Kidney (tissue), 14 donors: ENCODE data around the gene CXCL17. TPM values are rescaled to one million over a fixed set of nuclear protein-coding genes. Genes with fewer than 3 reads are reported as not detected.

Experiments used
- DNase-seq, 5 donors: peaks; one replicate each; pipeline ENCODE4 v3.0.0-alpha.2; 2013 to 2020
- FAIRE-seq: peaks from 2 replicates; lab custom pipeline; 2012; peaks lifted over from hg19 to GRCh38; lab: Jason Lieb, UNC
- H3K27ac ChIP-seq, 2 donors: one replicate each; pipeline ENCODE4 v1.7.0; 2013; ENCODE audit warnings: low read depth in 2 of 2, low read length in 2 of 2, inconsistent platforms in 1 of 2
- H3K27me3 ChIP-seq: one replicate; pipeline ENCODE4 v1.7.1; 2013; ENCODE audit warnings: low read length, inconsistent platforms; ENCODE audit not compliant: control insufficient read depth, insufficient read depth
- H3K36me3 ChIP-seq, 3 donors: one replicate each; pipeline versions ENCODE4 v1.7.0 to v1.7.1; 2013; ENCODE audit warnings: low read length in 3 of 3, control low read depth in 1 of 3, inconsistent platforms in 1 of 3; ENCODE audit not compliant: insufficient read depth in 3 of 3, control insufficient read depth in 2 of 3
- H3K4me1 ChIP-seq, 3 donors: one replicate each; pipeline versions ENCODE4 v1.7.0 to v1.7.1; 2013; ENCODE audit warnings: low read length in 3 of 3, inconsistent platforms in 1 of 3, low read depth in 1 of 3; ENCODE audit not compliant: control insufficient read depth in 2 of 3, insufficient read depth in 2 of 3
- H3K4me3 ChIP-seq, 3 donors: one replicate each; pipeline versions ENCODE4 v1.7.0 to v1.8.1; 2013; ENCODE audit warnings: low read length in 3 of 3, control low read depth in 1 of 3, inconsistent platforms in 1 of 3
- H3K9ac ChIP-seq, 3 donors: one replicate each; pipeline versions ENCODE4 v1.7.0 to v1.7.1; 2013; ENCODE audit warnings: low read length in 3 of 3, control low read depth in 1 of 3, inconsistent platforms in 1 of 3
- H3K9me3 ChIP-seq, 3 donors: one replicate each; pipeline versions ENCODE4 v1.7.0 to v1.7.1; 2013; ENCODE audit warnings: low read length in 3 of 3, control low read depth in 1 of 3, inconsistent platforms in 1 of 3; ENCODE audit not compliant: control insufficient read depth in 2 of 3, insufficient read depth in 1 of 3
- intact Hi-C: fragments of 100-400 bp; cut with DNase I; formaldehyde crosslinking; loops from one replicate; pipeline ENCODE4 v1.11.1; 2022
- polyA plus RNA-seq: library from polyadenylated mRNA; stranded (reverse); fragments of 350-450 nt; fragmentation: Illumina TruSeq; extraction: RNeasy Lipid Tissue Mini Kit (QIAGEN cat#74804); gene quantifications from one replicate; pipeline ENCODE4 v1.2.3, GENCODE V29; 2014; ENCODE audit warnings: low read depth, low replicate concordance; ENCODE audit not compliant: insufficient read depth
- total RNA-seq: library from RNA; stranded (reverse); fragmentation: NEBNext Ultra II Directional; extraction: Animal tissue kit (Norgen Biotek cat#: 25700); gene quantifications from one replicate; pipeline ENCODE4 v1.2.1, GENCODE V29; 2021
- TF ChIP-seq, protein P1 (sequence below): IDR thresholded peaks from 3 replicates; pipeline ENCODE4 v1.5.1; 2012; ENCODE audit warnings: mild to moderate bottlenecking, moderate library complexity, borderline replicate concordance; ENCODE audit not compliant: insufficient read depth; ENCODE audit errors: extremely low read depth
- donor health status: control.
- donor health status: control.
- donor health status: control.
- donor health status: control.
- donor health status: control.
- donor health status: DM: yes; HTN: yes; CAD: no.
- donor health status: Normal renal cell carcinoma (clear cell type).

CXCL17 gene
- total and polyA plus RNA-seq, 2 donors from 2014 or later = not detected

DNA sequence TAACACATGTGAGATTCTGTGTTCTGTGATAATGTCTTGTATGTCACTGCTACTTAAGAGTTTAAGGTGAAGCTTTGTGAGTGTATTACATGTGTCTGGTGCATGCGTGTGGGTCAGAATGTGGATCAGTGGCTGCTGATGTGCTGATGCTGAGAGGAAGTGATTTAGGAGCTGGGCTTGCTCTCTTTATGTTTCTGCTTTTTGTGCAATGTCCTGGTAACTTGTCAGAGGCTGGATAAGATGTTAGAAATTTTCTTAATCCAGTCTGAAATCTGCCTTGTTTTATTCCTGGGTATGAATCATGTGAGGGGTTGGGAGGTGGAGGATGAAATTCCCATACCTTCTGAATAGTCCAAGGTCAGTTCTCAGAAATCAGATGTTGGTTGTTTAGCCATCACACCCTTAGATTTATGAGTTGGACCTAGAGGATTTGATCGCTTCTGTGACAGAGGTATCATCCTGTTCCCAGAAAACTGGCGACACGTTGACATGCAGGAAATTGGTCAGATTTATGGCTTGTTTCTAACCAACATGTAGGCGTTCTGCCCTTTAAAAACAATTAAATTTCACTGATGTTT lies 24.5 kb upstream of the CXCL17 start:
- Histone ChIP-seq H3K27me3 (no peaks in the 10 kb centered on the region), H3K4me3 (no peak overlapping the region), H3K36me3 (no peaks in the 10 kb centered on the region), H3K9me3 (no peaks in the 10 kb centered on the region), H3K9ac (no peak overlapping the region), H3K27ac (peak overlapping the region in 1 of 2 donors; percentile 14), H3K4me1 (peaks cover 0 to 7% (median 0%) of the 10 kb centered on the region in 3 donors)
- TF ChIP-seq, protein P1, sequence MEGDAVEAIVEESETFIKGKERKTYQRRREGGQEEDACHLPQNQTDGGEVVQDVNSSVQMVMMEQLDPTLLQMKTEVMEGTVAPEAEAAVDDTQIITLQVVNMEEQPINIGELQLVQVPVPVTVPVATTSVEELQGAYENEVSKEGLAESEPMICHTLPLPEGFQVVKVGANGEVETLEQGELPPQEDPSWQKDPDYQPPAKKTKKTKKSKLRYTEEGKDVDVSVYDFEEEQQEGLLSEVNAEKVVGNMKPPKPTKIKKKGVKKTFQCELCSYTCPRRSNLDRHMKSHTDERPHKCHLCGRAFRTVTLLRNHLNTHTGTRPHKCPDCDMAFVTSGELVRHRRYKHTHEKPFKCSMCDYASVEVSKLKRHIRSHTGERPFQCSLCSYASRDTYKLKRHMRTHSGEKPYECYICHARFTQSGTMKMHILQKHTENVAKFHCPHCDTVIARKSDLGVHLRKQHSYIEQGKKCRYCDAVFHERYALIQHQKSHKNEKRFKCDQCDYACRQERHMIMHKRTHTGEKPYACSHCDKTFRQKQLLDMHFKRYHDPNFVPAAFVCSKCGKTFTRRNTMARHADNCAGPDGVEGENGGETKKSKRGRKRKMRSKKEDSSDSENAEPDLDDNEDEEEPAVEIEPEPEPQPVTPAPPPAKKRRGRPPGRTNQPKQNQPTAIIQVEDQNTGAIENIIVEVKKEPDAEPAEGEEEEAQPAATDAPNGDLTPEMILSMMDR = no peak
- intact Hi-C loops = no loop called here
- DNase-seq = peak in 2 of 5 donors; percentile 27 to 55
- no peak for FAIRE-seq

DNA sequence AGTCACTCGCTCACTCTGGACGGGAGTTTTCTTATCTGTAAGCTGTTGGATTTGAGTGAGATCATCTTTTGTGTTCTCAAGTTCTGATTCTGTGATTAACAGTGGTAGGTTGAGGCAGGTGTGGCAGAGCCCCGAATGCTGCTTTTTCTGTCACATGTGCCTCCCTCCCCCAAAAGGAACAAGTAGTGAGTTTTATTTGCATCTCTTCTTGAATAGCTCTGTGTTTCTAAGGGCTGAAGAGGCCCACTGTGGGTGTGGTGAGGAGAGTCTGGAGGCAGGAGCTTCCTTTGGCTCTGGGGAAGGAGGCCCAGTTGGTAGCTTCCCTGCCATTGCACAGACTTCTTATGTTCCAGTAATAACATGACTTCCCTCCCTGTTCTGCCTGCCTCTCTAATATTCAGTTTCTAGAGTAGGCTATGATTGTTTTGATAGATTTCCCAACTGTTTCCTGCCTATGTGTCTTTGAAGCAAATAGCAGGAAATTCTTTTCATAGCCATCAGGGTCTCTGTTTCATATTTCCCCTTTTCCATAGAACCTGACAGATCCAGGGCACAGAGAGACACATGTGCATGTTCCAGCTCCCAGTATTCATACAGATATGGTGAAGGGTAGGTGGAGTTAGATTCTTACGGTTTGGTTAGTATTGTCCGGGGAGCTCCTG lies 23.9 kb upstream of the CXCL17 start:
- intact Hi-C loops = no loop called here
- no peak for FAIRE-seq
- TF ChIP-seq, protein P1 = no peak
- H3K9me3 ChIP-seq = no peaks in the 10 kb centered on the region
- H3K4me3 ChIP-seq = no peak overlapping the region
- H3K36me3 ChIP-seq = no peaks in the 10 kb centered on the region
- no peak overlapping the region for H3K9ac ChIP-seq
- no peak for DNase-seq
- peak overlapping the region; percentile 30 to 68 for H3K27ac ChIP-seq
- H3K27me3 ChIP-seq = no peaks in the 10 kb centered on the region
- peaks cover 0 to 7% (median 0%) of the 10 kb centered on the region in 3 donors for H3K4me1 ChIP-seq

DNA sequence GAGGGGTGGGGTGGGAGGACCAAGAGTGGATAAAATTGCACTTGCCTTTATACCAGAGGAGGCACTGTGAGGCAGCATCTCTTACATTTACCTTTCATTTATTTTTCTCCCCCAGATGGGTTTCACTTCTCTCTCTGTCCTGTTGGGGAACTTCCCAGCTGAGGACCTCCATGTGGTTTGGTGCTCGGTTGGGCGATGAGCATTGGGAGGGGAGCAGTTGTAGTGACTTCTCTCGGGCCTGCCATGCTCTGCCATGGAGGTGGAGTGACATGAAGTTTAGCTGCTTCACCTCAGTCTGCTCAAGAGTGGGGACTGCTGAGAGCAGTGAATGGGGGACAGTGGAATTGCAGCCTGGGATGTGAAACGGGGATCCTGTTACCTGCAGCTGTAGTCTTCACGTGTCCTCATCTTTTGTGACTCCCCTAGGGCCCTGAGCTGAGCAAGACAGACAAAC lies 23.1 kb upstream of the CXCL17 start:
- FAIRE-seq (no peak), DNase-seq (no peak)
- Histone ChIP-seq H3K36me3 (no peaks in the 10 kb centered on the region), H3K27ac (peak overlapping the region; percentile 30 to 68), H3K27me3 (no peaks in the 10 kb centered on the region), H3K4me1 (peaks cover 0 to 7% (median 0%) of the 10 kb centered on the region in 3 donors), H3K9me3 (no peaks in the 10 kb centered on the region), H3K9ac (no peak overlapping the region), H3K4me3 (no peak overlapping the region)
- intact Hi-C loops = no loop called here
- TF ChIP-seq, protein P1 = no peak
